HG03432 (cell line): ENCODE measurements around the gene TMEM186.
"Not testable (repeated sequence)": the region's sequence is repeated elsewhere in the genome, so short reads cannot be mapped to it uniquely, and the experiment has no call there.

Source experiments
- ATAC-seq: cut with Tn5 transposase; IDR thresholded peaks from one replicate; pipeline ENCODE4 v1.9.1; 2021; ENCODE audit warnings: mild to moderate bottlenecking, moderate library complexity; ENCODE audit not compliant: unreplicated experiment

TMEM186 gene

GRCh38 chr16:8797364-8798173 lies at the start of gene TMEM186, which contains the start of gene PMM2:
TMEM186 (minus strand) TSS chr16:8797639; CDS start chr16:8797614, 25 bp downstream.
PMM2 (plus strand) TSS chr16:8797839; CDS start chr16:8797883, 44 bp downstream.
- peak; percentile 96 for ATAC-seq

GRCh38 chr16:8847145-8847544 lies 49.7 kb upstream of the TMEM186 start:
- no peak for ATAC-seq

GRCh38 chr16:8846401-8846932 lies 49.0 kb upstream of the TMEM186 start:
- ATAC-seq, result no peak

GRCh38 chr16:8845699-8846298 lies 48.4 kb upstream of the TMEM186 start:
- no peak for ATAC-seq

- not testable (repeated sequence) for ATAC-seq
Observed at GRCh38 chr16:8843296-8843695, 45.9 kb upstream of the TMEM186 start.

- not testable (repeated sequence) for ATAC-seq
Observed at GRCh38 chr16:8842016-8842415, 44.6 kb upstream of the TMEM186 start.

- ATAC-seq, result not testable (repeated sequence)
Observed at GRCh38 chr16:8837594-8837993, 40.2 kb upstream of the TMEM186 start.

GRCh38 chr16:8836797-8837196 lies 39.4 kb upstream of the TMEM186 start:
- ATAC-seq, result not testable (repeated sequence)

GRCh38 chr16:8832717-8833105 lies 35.3 kb upstream of the TMEM186 start:
- ATAC-seq, result no peak

- no peak for ATAC-seq
Observed at GRCh38 chr16:8831871-8832716, 34.7 kb upstream of the TMEM186 start.

- no peak for ATAC-seq
Observed at GRCh38 chr16:8831450-8831849, 34.0 kb upstream of the TMEM186 start.

- no peak for ATAC-seq
Observed at GRCh38 chr16:8828541-8829165, 31.2 kb upstream of the TMEM186 start.

GRCh38 chr16:8826278-8826879 lies 28.9 kb upstream of the TMEM186 start:
- no peak for ATAC-seq

GRCh38 chr16:8822403-8822802 lies 25.0 kb upstream of the TMEM186 start:
- ATAC-seq, result no peak

- no peak for ATAC-seq
Observed at GRCh38 chr16:8819411-8820034, 22.1 kb upstream of the TMEM186 start.

GRCh38 chr16:8818504-8819270 lies 21.2 kb upstream of the TMEM186 start:
- peak; percentile 90 for ATAC-seq

GRCh38 chr16:8816967-8817655 lies 19.7 kb upstream of the TMEM186 start:
- ATAC-seq, result no peak

GRCh38 chr16:8814095-8814806 lies 16.8 kb upstream of the TMEM186 start:
- ATAC-seq, result no peak
